ENCODE measurements around the gene TRIP10.
"Not testable (repeated sequence)": the region's sequence is repeated elsewhere in the genome, so short reads cannot be mapped to it uniquely, and the experiment has no call there.

TRIP10 gene

GRCh38 chr19:6793411-6793810, 53.9 kb downstream of the TRIP10 start:
- DNase-seq (ENCODE audit: low spot score): no peak

GRCh38 chr19:6793973-6794372, 54.5 kb downstream of the TRIP10 start:
- no peak for DNase-seq (ENCODE audit: low spot score)

- no peak for DNase-seq (ENCODE audit: low spot score)
These were observed 55.4 kb downstream of the TRIP10 start for GRCh38 chr19:6794686-6795431.

GRCh38 chr19:6796278-6796677, 56.8 kb downstream of the TRIP10 start:
- no peak for DNase-seq (ENCODE audit: low spot score)

GRCh38 chr19:6797646-6798045, 58.2 kb downstream of the TRIP10 start:
- DNase-seq (ENCODE audit: low spot score): no peak

- DNase-seq (ENCODE audit: low spot score): not testable (repeated sequence)
These were observed 60.8 kb downstream of the TRIP10 start for GRCh38 chr19:6800160-6800790.

GRCh38 chr19:6800991-6801484, 61.6 kb downstream of the TRIP10 start:
- DNase-seq (ENCODE audit: low spot score): no peak

Measured in SK-N-DZ (cell line).